GM18526 (cell line): ENCODE data around the gene NR5A1.

Experiments
- POLR2A ChIP-seq: IDR thresholded peaks from 3 replicates; pipeline ENCODE4 v1.6.1; 2011; ENCODE audit not compliant: insufficient read length; ENCODE audit errors: extremely low read depth

The NR5A1 gene

GRCh38 chr9:124452841-124453585 lies 54.2 kb downstream of the NR5A1 start:
- TF ChIP-seq POLR2A = no peak

- no peak for TF ChIP-seq POLR2A
Measured at GRCh38 chr9:124452326-124452725, 54.9 kb downstream of the NR5A1 start.

GRCh38 chr9:124450931-124451661 lies 56.1 kb downstream of the NR5A1 start:
- TF ChIP-seq POLR2A = no peak

- TF ChIP-seq POLR2A = no peak
Measured at GRCh38 chr9:124450241-124450924, 56.8 kb downstream of the NR5A1 start, which contains the start of gene ADGRD2. Gene ADGRD2, plus strand, starts transcription at chr9:124450451. Its CDS starts 1,216 bp downstream, at chr9:124451667.

GRCh38 chr9:124449381-124450151 lies 57.6 kb downstream of the NR5A1 start:
- no peak for TF ChIP-seq POLR2A

GRCh38 chr9:124448019-124448418 lies 59.2 kb downstream of the NR5A1 start:
- no peak for TF ChIP-seq POLR2A

GRCh38 chr9:124447297-124447661 lies 59.9 kb downstream of the NR5A1 start:
- TF ChIP-seq POLR2A = no peak

- no peak for TF ChIP-seq POLR2A
Measured at GRCh38 chr9:124444166-124444565, 63.0 kb downstream of the NR5A1 start.

- no peak for TF ChIP-seq POLR2A
Measured at GRCh38 chr9:124443625-124444024, 63.6 kb downstream of the NR5A1 start.

GRCh38 chr9:124442826-124443225 lies 64.4 kb downstream of the NR5A1 start:
- no peak for TF ChIP-seq POLR2A

GRCh38 chr9:124442379-124442778 lies 64.8 kb downstream of the NR5A1 start:
- TF ChIP-seq POLR2A = no peak

- no peak for TF ChIP-seq POLR2A
Measured at GRCh38 chr9:124441291-124441690, 65.9 kb downstream of the NR5A1 start.

GRCh38 chr9:124440786-124441185 lies 66.4 kb downstream of the NR5A1 start:
- no peak for TF ChIP-seq POLR2A

GRCh38 chr9:124439686-124440243 lies 67.4 kb downstream of the NR5A1 start:
- no peak for TF ChIP-seq POLR2A

GRCh38 chr9:124439086-124439485 lies 68.1 kb downstream of the NR5A1 start:
- TF ChIP-seq POLR2A = no peak
